Type B pancreatic cell (in vitro differentiated cells): ENCODE results near the gene CDK5R1. TPM values are rescaled to one million over a fixed set of nuclear protein-coding genes. Genes with fewer than 3 reads are reported as not detected.

Experiments used
- DNase-seq: peaks from one replicate; pipeline ENCODE4 v3.0.0; 2021; ENCODE audit warnings: mixed read lengths; ENCODE audit not compliant: unreplicated experiment; ENCODE audit errors: extremely low spot score
- H3K27ac Mint-ChIP-seq: 2 replicates; pipeline ENCODE4 v1.8.0; 2021; ENCODE audit warnings: mild to moderate bottlenecking, mixed read lengths
- H3K27me3 Mint-ChIP-seq: 2 replicates; pipeline ENCODE4 v1.8.0; 2021; ENCODE audit warnings: mixed read lengths
- H3K36me3 Mint-ChIP-seq: 2 replicates; pipeline ENCODE4 v1.8.0; 2021; ENCODE audit warnings: mixed read lengths
- H3K4me1 Mint-ChIP-seq: one replicate; pipeline ENCODE4 v1.8.0; 2021; ENCODE audit warnings: mixed read lengths; ENCODE audit not compliant: unreplicated experiment
- H3K4me3 Mint-ChIP-seq: 2 replicates; pipeline ENCODE4 v1.8.0; 2021; ENCODE audit warnings: mild to moderate bottlenecking, mixed read lengths
- H3K9me3 Mint-ChIP-seq: 2 replicates; pipeline ENCODE4 v1.8.0; 2021; ENCODE audit warnings: mixed read lengths
- CTCF ChIP-seq: fragments of 200-600 bp; sonication (generic); conservative IDR thresholded peaks from 2 replicates; pipeline ENCODE4 v1.5.0; 2021; ENCODE audit warnings: antibody characterized with exemption, mild to moderate bottlenecking
- total RNA-seq: library from RNA; stranded (reverse); gene quantifications from 2 replicates; pipeline ENCODE4 v1.2.1, GENCODE V29; 2021; ENCODE audit warnings: low replicate concordance

CDK5R1 gene
- total RNA-seq, 1 donor from 2014 or later = 9.7 TPM

- H3K27me3 Mint-ChIP-seq = peaks cover 3% of the 10 kb centered on the region
- peaks cover 16% of the 10 kb centered on the region for H3K36me3 Mint-ChIP-seq
- H3K4me1 Mint-ChIP-seq = peaks cover 16% of the 10 kb centered on the region
- no peak for TF ChIP-seq CTCF
- H3K27ac Mint-ChIP-seq = no peak overlapping the region
- H3K4me3 Mint-ChIP-seq = no peak overlapping the region
- H3K9me3 Mint-ChIP-seq = no peaks in the 10 kb centered on the region
- no peak for DNase-seq
These were observed 4.0 kb upstream of the CDK5R1 start for GRCh38 chr17:32482568-32483320.

- peaks cover 19% of the 10 kb centered on the region for H3K36me3 Mint-ChIP-seq
- peak; percentile 78 for TF ChIP-seq CTCF
- H3K4me1 Mint-ChIP-seq = peaks cover 20% of the 10 kb centered on the region
- H3K27me3 Mint-ChIP-seq = peaks cover 3% of the 10 kb centered on the region
- no peaks in the 10 kb centered on the region for H3K9me3 Mint-ChIP-seq
- DNase-seq = peak; percentile 73
- peak overlapping the region; percentile 80 for H3K4me3 Mint-ChIP-seq
- H3K27ac Mint-ChIP-seq = peak overlapping the region; percentile 84
These were observed 3.3 kb upstream of the CDK5R1 start for GRCh38 chr17:32483451-32484019.

- peaks cover 20% of the 10 kb centered on the region for H3K4me1 Mint-ChIP-seq
- peak overlapping the region; percentile 80 for H3K4me3 Mint-ChIP-seq
- H3K36me3 Mint-ChIP-seq = peaks cover 17% of the 10 kb centered on the region
- peak overlapping the region; percentile 84 for H3K27ac Mint-ChIP-seq
- TF ChIP-seq CTCF = no peak
- H3K27me3 Mint-ChIP-seq = peaks cover 3% of the 10 kb centered on the region
- no peaks in the 10 kb centered on the region for H3K9me3 Mint-ChIP-seq
- DNase-seq = peak; percentile 48
These were observed 2.7 kb upstream of the CDK5R1 start for GRCh38 chr17:32484041-32484461.

GRCh38 chr17:32484628-32485027, 2.2 kb upstream of the CDK5R1 start:
- Mint-ChIP-seq H3K9me3 (no peaks in the 10 kb centered on the region), H3K4me1 (peaks cover 20% of the 10 kb centered on the region), H3K27ac (no peak overlapping the region), H3K36me3 (peaks cover 12% of the 10 kb centered on the region), H3K27me3 (peaks cover 3% of the 10 kb centered on the region), H3K4me3 (peak overlapping the region; percentile 69)
- peak; percentile 42 for DNase-seq
- TF ChIP-seq CTCF = no peak

- peaks cover 3% of the 10 kb centered on the region for H3K27me3 Mint-ChIP-seq
These were observed 1.3 kb upstream of the CDK5R1 start for GRCh38 chr17:32485261-32486110.

More at GRCh38 chr17:32485261-32486110, 1.3 kb upstream of the CDK5R1 start:
- Mint-ChIP-seq H3K4me1 (peaks cover 20% of the 10 kb centered on the region), H3K36me3 (peaks cover 7% of the 10 kb centered on the region), H3K27ac (peak overlapping the region; percentile 67), H3K4me3 (peak overlapping the region; percentile 84), H3K9me3 (no peaks in the 10 kb centered on the region)
- no peak for TF ChIP-seq CTCF
- DNase-seq = peak; percentile 31
